HG03558 (cell line): ENCODE results near the gene DNAAF8.

Experiments
- ATAC-seq: cut with Tn5 transposase; IDR thresholded peaks from one replicate; pipeline ENCODE4 v1.9.1; 2021; ENCODE audit warnings: moderate number of reproducible peaks; ENCODE audit not compliant: unreplicated experiment; ENCODE audit errors: extremely low read depth

The DNAAF8 gene

DNA sequence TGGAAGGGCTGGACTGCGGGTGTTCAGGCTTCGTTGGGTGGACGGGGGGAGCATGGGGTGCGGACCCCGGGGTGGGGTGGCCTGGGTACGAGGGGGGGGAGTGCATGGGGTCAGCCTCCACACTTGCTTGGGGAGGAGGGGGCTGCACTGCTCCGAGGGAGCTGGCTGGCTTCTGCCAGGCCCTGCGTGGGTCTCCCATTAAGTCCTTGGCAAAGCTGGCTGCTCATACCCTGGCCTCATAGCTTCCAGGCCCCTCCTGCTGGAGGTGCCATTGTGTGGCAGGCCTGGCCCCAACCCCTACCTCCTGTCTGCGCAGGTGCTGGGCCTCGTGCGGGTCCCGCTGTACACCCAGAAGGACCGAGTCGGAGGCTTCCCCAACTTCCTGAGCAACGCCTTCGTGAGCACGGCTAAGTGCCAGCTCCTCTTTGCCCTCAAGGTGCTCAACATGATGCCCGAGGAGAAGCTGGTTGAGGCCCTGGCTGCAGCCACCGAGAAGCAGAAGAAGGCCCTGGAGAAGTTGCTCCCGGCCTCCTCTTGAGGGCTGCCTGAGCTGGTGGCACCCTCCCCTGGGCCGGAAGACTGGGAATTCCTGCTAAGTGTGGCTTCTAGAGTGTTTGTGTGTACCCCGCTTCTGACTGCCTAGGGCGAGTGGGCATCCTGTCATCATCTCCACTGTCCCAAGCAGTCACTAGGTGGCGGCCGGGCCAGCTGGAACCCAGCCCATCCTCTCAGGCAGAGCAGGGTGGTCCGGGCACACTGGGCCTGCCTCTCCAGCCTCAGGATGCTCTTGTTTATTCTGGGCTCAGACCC lies 39.5 kb upstream of the DNAAF8 start:
- ATAC-seq = no peak

DNA sequence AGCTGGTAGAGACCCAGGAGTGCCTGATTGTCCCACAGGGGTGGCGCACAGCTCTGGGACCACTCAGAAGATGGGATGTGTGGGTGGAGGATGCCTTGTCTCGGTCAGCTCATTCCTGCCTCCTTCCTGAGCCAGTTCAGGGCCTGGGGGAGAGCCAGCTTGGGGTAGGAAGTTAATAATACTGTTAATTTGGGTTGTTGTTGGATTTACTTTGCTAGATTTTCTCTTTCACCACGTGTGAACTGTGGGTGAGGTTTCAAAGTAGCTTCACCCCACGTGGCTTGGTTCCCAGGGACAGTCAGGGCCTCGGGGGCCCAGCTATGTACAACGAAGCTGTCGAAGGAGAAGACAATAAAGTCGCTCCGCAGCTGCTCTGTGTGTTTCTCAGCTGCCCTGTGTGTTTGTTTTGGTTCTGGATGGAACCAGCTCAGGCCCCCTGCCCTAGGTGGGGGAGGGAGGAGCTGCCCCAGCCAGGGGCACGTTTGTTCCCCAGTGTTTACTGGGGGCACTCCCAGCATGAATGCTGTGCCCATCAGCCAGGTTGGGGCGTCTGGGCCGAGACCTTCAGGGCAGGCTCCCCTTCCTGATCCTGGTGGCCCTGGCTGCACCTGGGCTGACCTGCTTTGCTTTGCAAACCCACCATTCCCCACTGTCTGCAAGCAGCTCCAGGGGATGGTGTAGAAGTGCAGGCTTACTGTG lies 38.7 kb upstream of the DNAAF8 start:
- no peak for ATAC-seq

DNA sequence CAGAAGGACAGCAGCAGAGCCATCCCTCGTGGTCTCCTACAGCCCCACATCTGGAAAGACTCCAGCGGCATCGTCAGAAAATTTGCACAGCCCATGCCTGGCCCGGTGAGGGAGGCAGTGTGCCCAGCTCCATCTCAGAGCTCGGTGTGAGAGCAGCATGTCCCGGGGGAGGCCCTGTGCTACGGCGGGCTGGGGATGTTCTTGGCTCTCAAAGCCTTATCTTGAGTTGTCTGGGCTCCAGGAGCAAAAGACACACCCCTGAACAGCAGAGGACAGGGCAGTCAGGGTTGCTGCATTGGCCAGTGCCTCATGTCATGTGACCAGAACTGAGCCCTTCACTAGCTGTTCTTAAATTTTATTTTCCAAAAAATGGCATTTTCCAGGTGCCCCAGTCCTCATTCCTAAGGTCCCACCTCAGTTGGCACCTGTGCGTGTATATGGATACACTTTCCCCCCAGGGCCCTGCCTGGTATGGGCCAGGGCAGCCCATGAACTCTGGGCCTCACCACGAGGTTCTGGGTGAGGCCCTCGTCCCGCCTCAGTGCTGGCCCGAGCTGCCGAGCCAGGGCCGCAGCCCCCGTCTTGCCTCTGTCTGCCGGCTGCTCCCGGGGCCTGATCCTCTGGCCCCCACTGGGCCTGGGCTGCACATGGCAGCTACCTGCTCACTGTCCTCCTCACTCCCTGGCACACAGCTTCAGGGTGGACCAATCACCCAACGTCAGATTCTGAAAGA lies 38.0 kb upstream of the DNAAF8 start:
- ATAC-seq = no peak

DNA sequence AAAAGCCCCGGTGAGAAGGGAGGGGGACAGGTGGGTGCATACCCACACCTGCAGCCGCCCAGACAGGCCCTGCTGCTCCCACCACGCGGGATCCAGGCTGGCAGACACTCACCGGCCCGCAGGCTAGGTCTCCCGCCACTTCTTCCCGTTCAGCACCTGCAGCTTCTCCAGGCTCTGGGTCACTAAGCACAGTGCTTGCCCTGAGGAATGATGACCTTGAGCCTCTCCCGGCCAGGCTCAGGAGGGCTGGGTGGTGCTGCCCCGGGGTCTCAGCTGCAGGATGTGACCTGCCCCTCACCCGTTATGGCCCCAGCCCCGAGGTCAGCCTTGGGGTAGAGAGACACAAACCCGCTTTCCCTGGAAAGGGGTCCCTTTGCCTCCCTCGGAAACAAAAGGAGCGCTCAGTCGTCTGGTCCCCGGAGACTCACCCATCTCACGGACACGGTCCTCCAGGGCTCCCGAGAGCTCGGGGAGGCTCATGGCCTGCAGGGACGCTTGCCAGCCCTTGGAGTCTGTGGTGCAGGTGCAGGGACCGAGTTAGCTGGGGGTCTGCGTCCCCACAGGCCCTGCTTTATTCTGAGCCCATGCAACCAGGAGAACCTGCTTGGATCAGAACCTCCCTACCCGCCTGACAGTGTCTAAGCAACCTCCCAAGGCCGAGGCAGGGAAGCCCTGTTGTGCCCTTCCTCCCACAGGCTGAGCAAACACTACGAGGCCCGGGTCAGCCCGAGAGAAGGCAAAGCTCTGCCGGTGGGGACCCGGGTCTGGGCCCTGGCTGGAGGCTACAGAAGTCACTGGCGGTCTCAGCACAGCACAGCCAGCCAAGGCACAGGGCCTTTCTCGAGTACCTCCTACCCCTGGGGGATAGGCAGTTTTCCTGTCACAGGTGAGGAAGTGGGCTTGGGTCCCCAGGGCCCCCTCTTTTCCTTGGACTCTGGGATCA lies 37.2 kb upstream of the DNAAF8 start:
- no peak for ATAC-seq

DNA sequence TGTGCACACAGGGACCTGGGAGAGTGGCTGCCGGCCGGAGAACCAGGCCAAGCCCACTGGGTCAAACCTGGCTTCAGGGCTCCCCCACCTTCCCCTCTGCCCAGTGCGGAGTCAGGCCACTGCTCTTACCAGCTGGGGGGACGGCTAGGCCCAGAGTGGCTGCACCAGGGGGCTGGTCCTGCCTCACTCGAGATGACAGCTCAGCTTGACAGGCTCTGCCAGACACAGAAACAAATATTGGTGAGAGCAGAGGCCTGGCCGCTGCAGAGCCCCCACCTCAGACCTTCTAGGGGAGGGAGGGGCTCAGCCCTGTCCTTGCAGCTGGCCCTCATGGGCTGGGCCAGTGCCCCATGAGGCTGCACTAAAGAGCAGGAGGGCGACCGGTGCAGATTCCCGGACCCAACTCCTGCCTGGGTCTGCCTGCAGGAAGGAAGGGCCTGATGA lies 36.5 kb upstream of the DNAAF8 start:
- no peak for ATAC-seq

DNA sequence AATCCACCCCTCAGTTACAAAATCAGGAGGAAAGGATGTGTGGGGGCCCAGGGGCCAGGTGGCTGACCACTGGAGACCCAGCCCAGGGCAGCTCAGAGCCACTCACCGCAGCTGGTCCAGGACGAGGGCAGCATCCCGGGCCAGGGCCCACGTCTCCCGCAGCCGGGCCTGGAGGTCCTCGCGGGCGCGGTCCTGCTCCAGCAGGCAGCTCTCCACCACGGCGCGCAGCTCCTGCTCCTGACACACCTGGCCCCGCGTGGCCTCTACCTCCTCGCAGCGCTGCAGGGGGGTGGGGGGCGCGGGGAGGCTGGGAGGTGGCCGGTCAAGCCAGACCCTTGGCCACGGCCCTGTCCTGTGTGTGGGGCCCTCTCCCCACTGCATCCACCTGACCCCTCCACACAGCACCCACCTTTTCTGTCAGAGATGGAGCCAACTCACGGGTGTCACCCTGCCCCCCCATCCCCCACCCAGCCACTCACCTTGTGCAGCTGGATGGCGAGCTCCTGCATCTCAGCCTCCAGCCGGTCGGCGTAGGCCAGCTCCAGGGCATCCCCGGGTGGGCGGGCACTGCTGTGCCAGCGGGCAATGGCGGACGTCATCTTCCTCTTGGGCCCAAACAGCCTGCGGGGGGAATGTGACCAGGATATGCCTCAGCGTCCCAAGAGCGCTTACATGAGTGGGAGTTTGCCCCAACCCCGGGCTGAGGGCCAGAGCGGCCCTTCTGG lies 35.9 kb upstream of the DNAAF8 start:
- ATAC-seq = no peak

DNA sequence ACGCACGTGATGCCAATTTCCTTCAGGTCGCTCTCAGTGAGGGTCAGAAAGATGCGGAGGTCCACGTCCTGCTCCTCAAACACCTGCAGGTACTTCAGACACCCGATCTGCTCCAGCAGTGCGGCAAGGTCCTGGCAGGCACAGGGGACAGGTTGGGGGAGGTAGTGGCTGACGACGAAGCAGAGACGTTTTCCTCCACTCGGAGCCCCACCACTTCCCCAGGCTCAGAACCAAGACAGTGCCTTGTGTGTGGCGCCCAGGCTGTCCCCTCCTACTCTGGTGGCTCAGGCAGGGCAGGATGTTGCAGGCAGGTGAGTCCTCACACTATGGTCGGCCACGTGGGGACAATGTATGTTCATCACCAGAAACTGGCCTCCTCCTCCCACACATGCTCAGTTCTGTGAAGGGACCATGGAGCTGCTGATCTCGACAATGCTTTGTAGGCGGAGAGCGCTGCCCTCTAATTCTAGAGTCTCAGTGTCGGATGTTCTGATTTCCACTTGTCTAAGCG lies 35.2 kb upstream of the DNAAF8 start:
- no peak for ATAC-seq

DNA sequence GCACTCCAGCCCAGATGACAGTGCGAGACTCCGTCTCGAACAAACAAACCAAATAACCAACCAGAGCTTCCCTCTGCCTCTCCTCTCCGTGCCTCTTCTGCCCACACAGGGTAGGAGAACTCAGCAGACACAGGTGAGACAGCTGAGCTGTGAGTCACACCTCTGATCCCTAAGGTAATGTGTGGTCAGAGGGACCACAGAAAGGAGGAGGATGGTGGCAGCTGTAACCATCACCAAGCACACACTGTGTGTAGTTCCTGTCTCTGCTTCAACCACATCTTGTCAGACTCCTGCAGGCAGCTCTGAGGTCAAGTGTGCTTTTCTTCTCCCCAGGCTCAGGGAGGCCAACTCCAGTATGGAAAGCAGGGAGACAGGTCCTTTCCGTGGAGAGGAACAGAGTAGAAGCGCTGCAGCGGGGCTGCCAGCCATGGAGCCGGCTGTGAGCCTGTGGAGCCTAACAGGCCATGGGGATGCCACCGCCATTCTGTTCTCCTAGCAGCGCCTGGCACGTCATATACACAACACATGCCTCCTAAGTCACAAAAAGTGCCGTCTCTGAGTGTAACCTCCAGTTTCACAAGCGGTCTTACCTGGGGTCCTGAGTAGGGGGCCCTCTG lies 33.8 kb upstream of the DNAAF8 start:
- no peak for ATAC-seq

DNA sequence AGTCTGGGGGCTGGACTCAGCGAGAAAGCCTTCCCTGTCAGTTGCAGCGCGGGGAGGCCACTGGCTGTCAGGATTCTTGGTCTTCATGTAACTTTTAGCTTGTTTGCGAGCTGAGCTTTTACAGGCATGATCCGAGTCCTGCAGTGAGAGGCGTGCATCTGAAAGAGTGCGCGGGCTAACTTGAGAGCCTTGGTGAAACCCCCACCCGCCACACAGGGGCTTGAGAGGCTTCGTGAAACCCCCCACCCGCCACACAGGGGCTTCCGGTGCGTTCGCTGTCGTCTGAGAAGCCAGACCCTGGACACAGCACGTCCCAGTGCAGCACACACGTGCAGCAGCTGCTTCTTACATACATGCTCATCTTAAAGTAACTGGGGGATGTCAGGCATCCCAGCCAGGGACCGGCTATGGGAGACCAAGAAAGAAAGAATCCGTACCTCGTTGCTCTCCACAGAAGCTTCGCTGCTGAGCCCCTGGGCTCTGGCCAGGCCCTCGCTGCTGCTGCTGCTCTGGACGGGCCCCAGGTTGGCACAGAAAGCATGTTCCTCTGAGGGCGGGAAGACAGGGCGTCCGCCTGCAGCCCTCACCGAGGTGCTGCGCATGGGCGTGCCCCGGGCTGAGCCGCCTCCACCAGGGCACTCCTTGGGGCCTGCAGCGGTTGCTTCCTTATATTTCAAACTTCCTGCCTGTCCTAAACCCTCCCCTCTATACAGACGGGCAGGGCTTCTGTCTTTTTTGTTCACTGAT lies 33.2 kb upstream of the DNAAF8 start:
- ATAC-seq = no peak

DNA sequence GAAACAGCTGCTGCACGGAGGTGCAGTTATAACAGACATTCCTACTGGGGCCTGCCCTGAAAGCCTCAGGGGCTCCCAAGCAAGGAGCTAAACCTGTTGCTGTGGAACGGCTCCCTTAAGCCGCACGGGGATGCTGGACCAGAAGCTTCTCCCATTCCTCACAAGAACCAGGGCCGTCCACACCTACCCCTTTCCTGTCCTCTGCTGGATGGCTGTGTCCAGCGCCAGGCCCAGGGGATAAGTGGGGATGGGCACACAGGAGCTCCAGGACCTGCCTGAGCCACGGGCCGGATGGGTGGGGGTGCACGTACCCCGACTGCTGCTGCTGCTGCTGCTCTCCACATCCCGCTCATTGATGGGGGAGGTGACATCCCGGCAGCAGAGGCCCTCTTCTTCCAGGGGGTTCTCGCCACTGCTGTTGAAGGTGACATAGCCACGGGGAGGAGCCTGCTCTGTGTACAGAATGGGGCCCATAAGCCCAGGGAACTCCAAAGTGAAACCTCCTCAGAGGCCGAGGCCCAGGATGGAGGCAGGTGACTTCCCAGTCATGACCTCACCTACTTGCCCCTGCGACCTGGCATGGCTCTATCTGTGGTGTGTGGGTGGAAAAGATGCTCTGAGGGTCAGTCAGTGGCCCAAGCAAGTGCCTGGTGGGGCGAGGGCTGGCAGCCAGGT lies 32.4 kb upstream of the DNAAF8 start:
- no peak for ATAC-seq

DNA sequence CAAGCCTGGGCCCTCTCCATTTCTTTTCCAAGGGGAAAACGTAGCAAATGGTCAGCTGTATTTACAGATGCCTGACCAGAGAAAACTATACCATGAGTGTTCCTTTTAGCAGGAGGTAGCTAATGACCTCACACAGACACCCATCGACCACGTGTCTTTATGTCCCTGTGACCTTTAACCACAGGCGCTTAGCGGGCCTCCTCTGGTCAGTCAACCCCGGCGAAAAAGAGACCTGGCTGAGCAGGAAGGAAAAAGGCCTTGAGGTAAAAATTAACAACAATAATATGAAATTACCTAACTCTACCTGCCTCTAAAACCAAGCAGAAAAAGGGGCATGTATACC lies 31.9 kb upstream of the DNAAF8 start:
- ATAC-seq = no peak

DNA sequence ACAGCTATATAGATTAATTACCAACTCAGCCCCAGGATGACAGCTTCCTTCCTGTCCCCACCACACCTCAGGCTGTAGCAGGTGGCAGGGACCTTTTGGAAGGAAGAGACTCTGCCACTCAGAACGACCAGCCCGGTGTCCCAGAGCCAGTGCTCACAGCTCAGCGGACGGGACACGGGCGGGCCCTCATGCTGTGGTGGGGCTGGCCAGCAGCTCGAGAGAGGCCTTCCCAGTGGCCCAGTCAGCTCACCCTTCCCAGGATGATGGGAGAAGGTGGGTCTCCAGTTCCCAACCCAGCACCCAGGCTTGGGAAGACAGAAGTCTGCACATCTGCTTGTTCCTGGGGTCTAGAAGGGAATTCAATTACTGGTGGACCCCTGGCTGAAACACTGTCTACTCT lies 30.4 kb upstream of the DNAAF8 start:
- no peak for ATAC-seq

DNA sequence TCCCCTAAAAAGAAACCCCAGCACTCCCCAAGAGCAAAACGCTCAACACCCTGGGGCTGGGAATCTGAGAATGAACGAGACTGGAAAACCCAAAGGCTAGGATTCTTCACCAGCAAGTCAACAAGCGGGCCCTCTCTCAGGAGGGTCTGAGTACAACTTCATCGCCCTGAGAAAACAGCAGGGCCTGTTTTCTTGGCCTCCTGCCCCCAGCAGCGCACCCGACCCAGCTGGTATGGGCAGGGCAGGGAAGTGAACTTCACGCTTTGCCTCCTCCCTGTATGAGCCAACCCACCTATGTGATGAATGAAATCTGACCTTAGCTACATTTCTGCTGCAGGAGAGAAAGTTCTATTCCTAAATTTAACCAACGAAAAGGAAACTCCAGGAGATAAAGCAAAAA lies 29.8 kb upstream of the DNAAF8 start:
- ATAC-seq = no peak

DNA sequence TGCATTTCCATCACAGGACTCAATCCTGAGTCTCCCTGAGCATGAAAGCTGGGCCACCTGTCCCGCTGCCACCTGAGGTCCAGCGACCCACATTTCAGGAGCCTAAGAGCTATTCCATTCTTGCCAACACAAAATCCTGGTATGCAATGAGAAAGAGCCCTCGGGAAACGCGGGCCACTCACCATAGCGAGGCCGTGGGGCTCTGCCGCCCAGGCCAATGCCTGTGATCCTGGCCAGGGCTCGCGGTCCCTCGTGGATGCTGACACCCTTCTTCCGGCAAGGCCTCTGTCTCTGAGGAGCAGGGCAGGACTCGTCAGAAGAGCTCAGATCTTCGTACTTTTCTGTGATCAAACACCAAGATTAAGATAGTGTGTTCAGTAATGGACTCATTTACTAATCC lies 29.4 kb upstream of the DNAAF8 start:
- ATAC-seq = no peak

DNA sequence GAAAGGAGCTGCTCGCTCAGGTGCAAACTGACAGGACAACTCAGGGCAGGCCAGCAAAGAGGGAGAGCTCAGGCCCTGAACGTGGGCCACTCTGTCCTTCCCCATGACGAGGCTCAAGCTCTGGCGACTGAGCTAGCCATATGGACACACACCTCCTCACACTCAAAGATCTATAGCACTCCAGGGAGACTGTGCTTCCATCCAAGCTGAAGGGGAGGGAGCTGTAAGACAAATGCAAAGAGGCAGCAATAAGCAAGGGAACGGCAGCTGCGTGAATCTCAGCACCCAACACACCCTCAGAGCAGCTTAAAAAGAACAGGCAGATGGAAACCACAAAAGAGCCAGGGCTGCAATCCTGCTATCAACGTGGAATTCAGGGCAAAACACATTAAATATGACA lies 27.5 kb upstream of the DNAAF8 start:
- ATAC-seq = no peak

DNA sequence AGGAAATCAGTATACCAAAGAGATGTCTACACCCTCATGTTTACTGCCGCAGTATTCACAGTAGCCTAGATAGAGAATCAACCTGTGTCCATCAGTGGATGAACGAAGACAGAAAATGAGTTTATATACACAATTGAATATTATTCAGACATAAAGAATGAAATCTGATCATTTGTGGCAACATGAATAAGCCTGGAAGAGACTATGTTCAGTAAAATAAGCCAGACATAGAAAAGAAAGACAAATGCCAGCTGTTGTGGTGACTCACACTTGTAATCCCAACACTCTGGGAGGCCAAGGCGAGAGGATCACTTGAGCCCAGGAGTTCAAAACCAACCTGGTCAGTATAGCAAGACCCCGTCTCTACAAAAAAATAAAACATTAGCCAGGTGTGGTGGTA lies 24.9 kb upstream of the DNAAF8 start:
- no peak for ATAC-seq

DNA sequence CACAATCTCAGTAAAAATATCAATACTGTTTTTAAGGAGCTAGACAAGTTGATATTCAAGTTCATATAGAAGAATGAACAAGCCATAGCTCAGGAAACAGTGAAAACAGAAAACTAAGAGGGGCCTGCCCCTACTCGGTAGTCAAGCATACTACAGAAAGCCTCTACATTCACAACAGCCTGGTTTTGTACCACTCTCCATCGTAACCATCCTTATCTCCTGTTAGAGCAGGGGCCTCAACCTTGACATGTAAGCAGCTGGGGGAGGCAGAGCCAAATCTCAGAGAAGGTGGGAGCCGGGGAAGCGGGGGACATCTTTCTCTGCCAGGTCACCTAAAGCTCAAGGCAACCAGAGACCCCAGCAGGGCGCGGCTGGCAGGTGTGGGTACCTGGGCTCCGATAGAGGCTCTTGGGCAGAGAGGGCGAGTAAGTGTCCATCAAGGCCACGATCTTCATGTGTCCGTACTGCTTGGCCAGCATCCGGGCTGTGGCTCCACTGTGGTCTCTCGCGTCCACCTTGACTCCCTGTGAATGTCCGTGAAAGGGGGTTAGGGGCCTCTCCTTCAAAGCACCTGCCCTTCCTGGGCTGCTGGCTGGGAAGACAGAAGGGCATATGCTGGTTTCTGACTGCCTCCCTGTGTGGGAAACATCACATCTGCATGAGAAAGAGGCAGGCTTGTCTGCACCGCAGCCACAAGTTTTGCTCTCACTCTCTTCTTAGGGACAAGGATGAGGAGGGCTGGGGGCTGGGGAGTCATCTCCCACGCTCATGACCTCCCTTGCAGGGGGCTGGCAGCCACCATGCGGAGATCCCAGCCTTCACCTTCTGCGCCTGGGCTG lies 20.5 kb upstream of the DNAAF8 start:
- ATAC-seq = no peak
